Activated CD4-positive, CD25-positive, alpha-beta regulatory T cell treated with anti-CD3 and anti-CD28 coated beads, Interleukin-2, amount 50 U/mL, for 24 hours (primary cell): Measurements from ENCODE around the gene LDLR.
"Not testable (repeated sequence)": the region's sequence is repeated elsewhere in the genome, so short reads cannot be mapped to it uniquely, and the experiment has no call there.

Source experiments
- ATAC-seq, 2 donors: fragments of 150-1000 bp; cut with Tn5 transposase; one replicate each; pipeline ENCODE4 v1.10.0; 2021; ENCODE audit warnings: mild to moderate bottlenecking in 1 of 2, moderate library complexity in 1 of 2

The LDLR gene

GRCh38 chr19:11073568-11073967 is 15.7 kb upstream of the LDLR start:
- ATAC-seq, result no peak

GRCh38 chr19:11076792-11077191 is 12.5 kb upstream of the LDLR start:
- not testable (repeated sequence) for ATAC-seq

GRCh38 chr19:11078893-11079292 is 10.4 kb upstream of the LDLR start:
- ATAC-seq, result no peak

GRCh38 chr19:11079999-11080398 is 9.3 kb upstream of the LDLR start:
- ATAC-seq, result no peak

- no peak for ATAC-seq
Observed at GRCh38 chr19:11087870-11088505, 1.3 kb upstream of the LDLR start.

GRCh38 chr19:11088506-11089253 is 583 bp upstream of the LDLR start:
- no peak for ATAC-seq

- ATAC-seq, result peak; percentile 1 to 7
Observed at GRCh38 chr19:11090014-11090263, 676 bp downstream of the LDLR start.

- ATAC-seq, result peak; percentile 84 to 89
Observed at GRCh38 chr19:11090264-11090996, 1.2 kb downstream of the LDLR start.

GRCh38 chr19:11090997-11091702 is 1.9 kb downstream of the LDLR start:
- no peak for ATAC-seq

GRCh38 chr19:11091703-11092153 is 2.5 kb downstream of the LDLR start:
- ATAC-seq, result no peak

GRCh38 chr19:11092181-11092538 is 2.9 kb downstream of the LDLR start:
- ATAC-seq, result peak; percentile 17 to 22

GRCh38 chr19:11093689-11094238 is 4.5 kb downstream of the LDLR start:
- no peak for ATAC-seq

GRCh38 chr19:11094520-11094894 is 5.2 kb downstream of the LDLR start:
- no peak for ATAC-seq

- ATAC-seq, result peak; percentile 58 to 60
Observed at GRCh38 chr19:11096210-11096841, 7.1 kb downstream of the LDLR start.

GRCh38 chr19:11097367-11097766 is 8.1 kb downstream of the LDLR start:
- ATAC-seq, result not testable (repeated sequence)

- ATAC-seq, result no peak
Observed at GRCh38 chr19:11098327-11098726, 9.1 kb downstream of the LDLR start.

- ATAC-seq, result no peak
Observed at GRCh38 chr19:11098861-11099260, 9.6 kb downstream of the LDLR start.

- no peak for ATAC-seq
Observed at GRCh38 chr19:11100049-11100448, 10.8 kb downstream of the LDLR start.

GRCh38 chr19:11101057-11101456 is 11.8 kb downstream of the LDLR start:
- ATAC-seq, result no peak

GRCh38 chr19:11102944-11103343 is 13.7 kb downstream of the LDLR start:
- no peak for ATAC-seq

- not testable (repeated sequence) for ATAC-seq
Observed at GRCh38 chr19:11103667-11104066, 14.4 kb downstream of the LDLR start.

GRCh38 chr19:11105014-11105636 is 15.9 kb downstream of the LDLR start:
- ATAC-seq, result no peak
